Right kidney (tissue), 1 donor: Measurements from ENCODE around the gene RNF212.
"Not testable (repeated sequence)": the region's sequence is repeated elsewhere in the genome, so short reads cannot be mapped to it uniquely, and the experiment has no call there.

Experiments
- DNase-seq: peaks from one replicate; pipeline ENCODE4 v3.0.0-alpha.2; 2016

Gene RNF212

GRCh38 chr4:1047976-1048772, 65.2 kb downstream of the RNF212 start:
- no peak for DNase-seq

GRCh38 chr4:1047106-1047975, 66.0 kb downstream of the RNF212 start:
- DNase-seq: peak; percentile 46

- not testable (repeated sequence) for DNase-seq
These were observed 66.8 kb downstream of the RNF212 start for GRCh38 chr4:1046581-1047011.

GRCh38 chr4:1045595-1046201, 67.7 kb downstream of the RNF212 start:
- DNase-seq: no peak

- DNase-seq: peak; percentile 18
These were observed 68.2 kb downstream of the RNF212 start for GRCh38 chr4:1045193-1045594.

GRCh38 chr4:1044469-1045192, 68.7 kb downstream of the RNF212 start:
- peak; percentile 3 for DNase-seq

- peak; percentile 34 for DNase-seq
These were observed 69.5 kb downstream of the RNF212 start for GRCh38 chr4:1043651-1044468.

- DNase-seq: no peak
These were observed 70.2 kb downstream of the RNF212 start for GRCh38 chr4:1043162-1043561.

GRCh38 chr4:1042352-1043055, 70.9 kb downstream of the RNF212 start:
- DNase-seq: no peak

GRCh38 chr4:1041936-1042330, 71.4 kb downstream of the RNF212 start:
- no peak for DNase-seq

- DNase-seq: peak; percentile 84
These were observed 72.0 kb downstream of the RNF212 start for GRCh38 chr4:1041147-1041935.

- DNase-seq: no peak
These were observed 72.8 kb downstream of the RNF212 start for GRCh38 chr4:1040344-1041146.

GRCh38 chr4:1039493-1040343, 73.6 kb downstream of the RNF212 start:
- DNase-seq: no peak

GRCh38 chr4:1038948-1039492, 74.3 kb downstream of the RNF212 start:
- no peak for DNase-seq

- no peak for DNase-seq
These were observed 76.2 kb downstream of the RNF212 start for GRCh38 chr4:1036976-1037810.

GRCh38 chr4:1036095-1036494, 77.3 kb downstream of the RNF212 start:
- DNase-seq: no peak

- DNase-seq: no peak
These were observed 77.9 kb downstream of the RNF212 start for GRCh38 chr4:1035510-1035909.
